Stomach (tissue), 9 donors: Measurements from ENCODE around the gene CHD6. TPM values are rescaled to one million over a fixed set of nuclear protein-coding genes. Genes with fewer than 3 reads are reported as not detected.

ENCODE experiments used
- DNase-seq, 2 donors: peaks; one replicate each; pipeline versions ENCODE4 v3.0.0 to v3.0.0-alpha.2; 2013 to 2019
- H3K27ac ChIP-seq, 5 donors: fragments of 200-600 bp in 4 of 5; sonication (generic) in 4 of 5; one replicate each; pipeline ENCODE4 v1.5.1; 2013 to 2019; ENCODE audit warnings: mild to moderate bottlenecking in 1 of 5, moderate library complexity in 1 of 5
- H3K27me3 ChIP-seq, 3 donors: fragments of 200-600 bp; sonication (generic); one replicate each; pipeline ENCODE4 v1.5.1; 2017 to 2019; ENCODE audit warnings: mixed run types in 1 of 3
- H3K36me3 ChIP-seq, 4 donors: fragments of 200-600 bp; sonication (generic); 1 replicate in 3 of 4; 2 replicates in 1 of 4; pipeline ENCODE4 v1.5.1; 2016 to 2019
- H3K4me1 ChIP-seq, 4 donors: fragments of 200-600 bp; sonication (generic); one replicate each; pipeline ENCODE4 v1.5.1; 2016 to 2019
- H3K4me3 ChIP-seq, 4 donors: fragments of 200-600 bp; sonication (generic) in 3 of 4; one replicate each; pipeline ENCODE4 v1.5.1; 2016 to 2019; ENCODE audit warnings: mild to moderate bottlenecking in 1 of 4
- H3K9me3 ChIP-seq, 4 donors: fragments of 200-600 bp; sonication (generic); one replicate each; pipeline ENCODE4 v1.5.1; 2016 to 2019
- CTCF ChIP-seq, 7 experiments: fragments of 450-650 bp in 4 of 7; fragments of 200-600 bp in 3 of 7; sonication (generic) in 3 of 7; IDR thresholded peaks; one replicate each; pipeline ENCODE4 v1.5.1; 2016 to 2019; ENCODE audit warnings: antibody characterized with exemption in 7 of 7, control low read depth in 2 of 7, mild to moderate bottlenecking in 1 of 7
- EP300 ChIP-seq: sonication (generic); formaldehyde crosslinking; IDR thresholded peaks from one replicate; pipeline ENCODE4 v1.6.1; 2017; ENCODE audit warnings: antibody characterized with exemption
- POLR2A ChIP-seq, 4 donors: fragments of 450-650 bp; IDR thresholded peaks; one replicate each; pipeline ENCODE4 v1.6.1; 2016; ENCODE audit warnings: antibody characterized with exemption in 4 of 4, control low read depth in 2 of 4, mild to moderate bottlenecking in 1 of 4, moderate library complexity in 1 of 4
- POLR2AphosphoS5 ChIP-seq, 3 donors: sonication (generic); formaldehyde crosslinking; IDR thresholded peaks; one replicate each; pipeline ENCODE4 v1.6.1; 2016; ENCODE audit warnings: antibody characterized with exemption in 3 of 3
- WGBS, 5 donors: extraction: QIAGEN DNeasy Blood & Tissue Kit in 3 of 5; methylation state at CpG; one replicate each; pipeline versions ENCODE4 v1.1.5 to v1.1.7; 2013 to 2018; 5-methylcytosine and 5-hydroxymethylcytosine counted together
- intact Hi-C: fragments of 100-400 bp; cut with DNase I; formaldehyde crosslinking; loops from one replicate; pipeline ENCODE4 v1.15.1; 2023; ENCODE audit warnings: low total_unique reads
- polyA plus RNA-seq, 3 donors: library from polyadenylated mRNA; stranded (reverse); fragments of 200-250 nt; gene quantifications; one replicate each; pipeline ENCODE4 v1.2.3, GENCODE V29; 2013
- total RNA-seq, 5 donors: library from RNA; depleted of rRNA; stranded (reverse); fragments of >200 nt; gene quantifications; one replicate each; pipeline versions ENCODE4 v1.1.0 to v1.2.3, GENCODE V29; 2014 to 2016
- donor health status: healthy with polysubstance abuse.
- donor health status: Bipolar disorder and iron deficiency.
- donor health status: healthy.

The CHD6 gene
- total and polyA plus RNA-seq, 8 donors, result 4.4 to 84.6 (median 47.5) TPM

DNA sequence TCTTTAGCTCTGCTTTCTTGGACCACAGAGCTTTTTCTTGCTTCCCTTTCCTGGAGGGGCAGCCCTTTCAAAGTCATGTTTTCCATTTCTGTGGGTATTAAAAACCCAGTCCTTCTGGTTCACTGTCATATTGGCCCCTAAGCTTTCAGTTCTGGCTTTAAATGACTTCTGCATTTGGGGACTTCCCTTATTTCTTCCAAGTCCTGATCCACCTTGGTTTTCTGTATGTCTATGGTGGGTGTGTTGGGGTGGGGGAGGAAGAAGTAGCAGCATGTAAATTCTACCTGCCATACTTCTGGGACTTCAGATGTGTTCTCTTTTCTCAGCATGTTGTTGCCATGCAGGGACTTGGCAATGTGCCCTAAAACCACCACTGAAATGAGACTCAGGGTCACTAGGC is 174.5 kb downstream of the CHD6 start:
- peak in 1 of 2 donors; percentile 11 for DNase-seq
- H3K27ac ChIP-seq, result no peak overlapping the region
- no peaks in the 10 kb centered on the region for H3K9me3 ChIP-seq
- H3K36me3 ChIP-seq, result peaks cover 60 to 100% (median 100%) of the 10 kb centered on the region in 4 donors
- no peaks in the 10 kb centered on the region for H3K27me3 ChIP-seq
- TF ChIP-seq CTCF (IDR thresholded peaks at IDR 0.05), result no peak
- TF ChIP-seq POLR2AphosphoS5 (IDR thresholded peaks at IDR 0.05), result no peak
- no peak overlapping the region for H3K4me3 ChIP-seq
- H3K4me1 ChIP-seq, result no peaks in the 10 kb centered on the region
- intact Hi-C loops, result no loop called here

DNA sequence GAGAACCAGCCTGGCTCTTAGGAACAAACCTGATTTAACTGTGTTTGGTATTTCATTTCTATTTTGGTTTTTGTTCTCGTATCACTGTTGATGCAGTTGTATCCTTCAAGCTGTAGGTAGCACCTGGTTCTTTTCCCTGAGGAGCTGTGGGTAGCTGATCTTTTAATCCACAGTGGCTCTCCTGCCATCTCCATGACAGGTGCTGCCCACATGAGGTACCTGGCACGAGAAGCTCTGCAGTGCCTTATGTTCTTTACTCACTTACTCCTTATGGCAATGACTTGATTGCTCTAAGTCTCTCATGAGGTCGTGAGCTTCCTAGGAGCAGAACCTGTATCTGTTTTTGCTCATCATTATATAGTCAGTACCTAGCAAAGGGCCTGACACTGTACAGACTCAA is 177.3 kb downstream of the CHD6 start:
- peaks cover 47 to 100% (median 99%) of the 10 kb centered on the region in 4 donors for H3K36me3 ChIP-seq
- no peak for TF ChIP-seq EP300
- TF ChIP-seq CTCF (IDR thresholded peaks at IDR 0.05), result no peak
- no peak for TF ChIP-seq POLR2AphosphoS5 (IDR thresholded peaks at IDR 0.05)
- TF ChIP-seq POLR2A (IDR thresholded peaks at IDR 0.05), result no peak
- H3K27ac ChIP-seq, result no peak overlapping the region
- WGBS, 5 donors, result 74 to 87% (median 82%) methylated on average over 3 of the region's 3 CpGs
- no peaks in the 10 kb centered on the region for H3K27me3 ChIP-seq
- H3K4me1 ChIP-seq, result no peaks in the 10 kb centered on the region
- no peaks in the 10 kb centered on the region for H3K9me3 ChIP-seq
- intact Hi-C loops, result no loop called here
- H3K4me3 ChIP-seq, result no peak overlapping the region
- DNase-seq, result no peak

DNA sequence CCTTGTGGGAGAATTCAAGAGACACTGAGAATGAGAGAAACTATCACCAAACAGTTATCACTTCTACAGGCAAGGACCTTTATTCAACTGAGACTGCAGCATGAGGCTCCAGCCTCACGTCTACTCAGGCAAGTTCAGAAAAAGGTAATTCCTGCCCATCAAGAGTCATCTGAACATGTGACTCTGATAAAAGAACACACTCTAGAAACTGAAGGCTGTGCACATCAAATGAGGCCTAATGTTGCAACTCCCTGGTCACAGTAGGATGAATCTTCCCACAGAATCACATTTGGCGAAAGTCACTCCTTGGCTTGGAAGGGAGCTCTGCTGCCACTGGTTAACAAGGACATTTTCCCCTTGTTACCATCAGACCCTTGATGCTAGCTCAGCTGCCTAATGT is 180.3 kb downstream of the CHD6 start:
- no peak overlapping the region for H3K4me3 ChIP-seq
- no peak for TF ChIP-seq CTCF (IDR thresholded peaks at IDR 0.05)
- no peak for TF ChIP-seq EP300
- TF ChIP-seq POLR2A (IDR thresholded peaks at IDR 0.05), result no peak
- no peak for TF ChIP-seq POLR2AphosphoS5 (IDR thresholded peaks at IDR 0.05)
- H3K9me3 ChIP-seq, result no peaks in the 10 kb centered on the region
- whole genome bisulfite sequencing, 5 donors, result 57 to 75% (median 64%) methylated on average over 2 of the region's 2 CpGs
- no peak for DNase-seq
- H3K27ac ChIP-seq, result no peak overlapping the region
- intact Hi-C loops, result no loop called here
- H3K27me3 ChIP-seq, result no peaks in the 10 kb centered on the region
- no peaks in the 10 kb centered on the region for H3K4me1 ChIP-seq
- peaks cover 26 to 97% (median 90%) of the 10 kb centered on the region in 4 donors for H3K36me3 ChIP-seq

DNA sequence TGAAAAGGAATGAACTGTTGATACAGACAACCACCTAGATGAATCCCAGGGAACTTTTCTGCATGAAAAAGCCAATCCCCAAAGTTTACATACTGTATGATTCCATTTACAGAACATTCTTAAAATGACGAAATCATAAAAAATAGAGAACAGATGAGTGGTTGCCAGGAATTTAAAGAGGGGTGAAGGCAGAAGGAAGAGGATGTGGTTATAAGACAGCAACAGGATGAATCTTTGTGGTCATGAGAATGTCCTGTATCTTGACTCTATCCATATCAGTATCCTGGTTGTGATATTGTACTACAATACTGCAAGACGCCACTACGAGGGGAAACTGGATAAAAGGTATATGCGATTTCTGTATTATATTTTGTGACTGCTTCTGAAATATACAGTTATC is 181.5 kb downstream of the CHD6 start:
- H3K27me3 ChIP-seq, result no peaks in the 10 kb centered on the region
- no peak overlapping the region for H3K27ac ChIP-seq
- no peak overlapping the region for H3K4me3 ChIP-seq
- no peak for TF ChIP-seq EP300
- TF ChIP-seq POLR2A (IDR thresholded peaks at IDR 0.05), result no peak
- TF ChIP-seq POLR2AphosphoS5 (IDR thresholded peaks at IDR 0.05), result no peak
- no peak for TF ChIP-seq CTCF (IDR thresholded peaks at IDR 0.05)
- no peaks in the 10 kb centered on the region for H3K4me1 ChIP-seq
- no peaks in the 10 kb centered on the region for H3K9me3 ChIP-seq
- WGBS, 5 donors, result 76 to 92% (median 87%) methylated on average over 4 of the region's 4 CpGs
- intact Hi-C loops, result no loop called here
- no peak for DNase-seq
- H3K36me3 ChIP-seq, result peaks cover 22 to 90% (median 82%) of the 10 kb centered on the region in 4 donors
